ENCODE measurements around the gene FAM163B.

Gene FAM163B

DNA sequence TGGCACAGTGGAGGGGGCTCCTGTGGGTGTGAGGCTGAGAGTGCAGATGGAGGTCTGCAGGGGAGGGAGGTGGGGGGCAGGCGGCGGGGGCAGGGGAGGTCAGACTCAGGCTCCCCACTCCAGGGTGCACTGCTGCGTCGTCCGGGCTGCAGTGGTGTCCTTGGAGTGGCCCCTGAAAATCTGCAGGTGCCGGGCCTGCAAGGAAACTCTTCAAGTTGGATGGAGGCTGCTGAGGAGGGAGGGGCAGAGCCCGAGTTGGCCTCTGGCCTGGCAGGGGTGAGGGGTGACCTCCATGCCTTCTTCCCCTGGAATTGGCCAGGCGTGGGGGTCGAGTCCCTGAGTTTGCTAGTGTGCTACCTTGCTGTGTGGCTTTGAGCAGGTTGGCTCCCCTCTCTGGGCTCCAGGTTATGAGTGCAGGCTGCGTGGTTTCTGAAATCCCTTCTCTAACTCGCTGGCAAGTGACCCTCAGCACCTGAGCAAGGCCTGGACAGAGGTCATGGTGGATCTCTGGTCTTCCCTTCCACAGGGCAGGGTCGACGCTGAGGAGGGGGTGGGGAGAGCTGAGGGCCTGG is 73.8 kb downstream of the FAM163B start:
- peak overlapping the region; percentile 74 for H3K4me3 ChIP-seq
- no peak for TF ChIP-seq CTCF (IDR thresholded peaks at IDR 0.05)
- peak overlapping the region in 1 of 2 donors; percentile 58 for H3K27ac ChIP-seq
- no peak for DNase-seq (ENCODE audit: low spot score)

DNA sequence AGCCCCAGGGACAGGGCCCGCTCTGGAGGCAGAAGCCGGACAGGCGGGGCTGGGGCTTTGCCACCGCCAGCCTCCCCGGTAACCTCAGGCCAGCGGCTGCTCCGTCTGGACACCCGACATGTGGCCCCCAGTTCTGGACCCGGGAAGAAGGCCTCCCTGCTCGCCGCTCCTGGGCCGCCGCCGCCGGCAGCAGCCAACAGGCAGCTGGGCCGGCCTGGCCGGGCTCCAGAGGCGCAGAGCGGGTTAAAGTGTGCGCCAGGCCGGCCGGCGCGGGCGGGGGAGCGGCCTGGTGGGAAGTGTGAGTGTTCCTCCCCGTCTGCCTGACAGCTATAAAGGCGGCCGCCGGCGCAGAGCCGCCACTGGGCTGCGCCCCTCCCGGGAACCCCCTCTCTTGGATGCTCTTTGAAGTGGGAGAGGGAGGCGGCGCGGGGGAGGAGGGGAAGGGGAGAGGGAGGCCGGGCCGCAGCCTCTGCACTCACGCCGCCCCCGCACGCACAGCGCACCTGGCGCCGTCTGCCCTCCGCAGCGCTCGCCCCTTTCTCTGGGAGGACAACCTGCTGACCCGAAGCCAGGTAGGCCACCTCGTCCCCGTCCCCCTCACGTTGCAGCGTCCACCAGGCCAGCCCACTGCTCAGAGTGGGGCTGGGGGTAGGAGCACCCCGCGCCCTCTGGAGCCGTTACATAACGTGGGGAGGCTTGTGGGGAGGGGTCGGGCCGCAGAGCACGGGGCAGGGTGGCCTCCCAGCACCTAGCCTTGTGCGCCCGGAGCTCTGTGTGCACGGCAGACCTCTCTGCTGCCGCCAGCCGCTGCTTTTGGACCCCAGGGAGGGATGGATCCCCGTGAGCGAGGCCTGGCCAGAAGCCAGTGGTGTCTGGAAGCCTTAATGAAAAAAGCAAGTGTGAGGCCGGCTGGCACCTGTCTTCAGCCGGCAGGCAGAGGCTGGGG is 74.6 kb downstream of the FAM163B start, which contains the start of gene ADAMTSL2:
Gene ADAMTSL2 (plus strand): TSS at position 359 of the 946 bp plus-strand sequence. CDS start 2,009 bp downstream, outside the sequence.
- no peak for DNase-seq (ENCODE audit: low spot score)
- peak within 1 kb of the TSS; percentile 74 for H3K4me3 ChIP-seq
- no peak for TF ChIP-seq CTCF (IDR thresholded peaks at IDR 0.05)
- H3K27ac ChIP-seq: peak within 1 kb of the TSS in 1 of 2 donors; percentile 58

DNA sequence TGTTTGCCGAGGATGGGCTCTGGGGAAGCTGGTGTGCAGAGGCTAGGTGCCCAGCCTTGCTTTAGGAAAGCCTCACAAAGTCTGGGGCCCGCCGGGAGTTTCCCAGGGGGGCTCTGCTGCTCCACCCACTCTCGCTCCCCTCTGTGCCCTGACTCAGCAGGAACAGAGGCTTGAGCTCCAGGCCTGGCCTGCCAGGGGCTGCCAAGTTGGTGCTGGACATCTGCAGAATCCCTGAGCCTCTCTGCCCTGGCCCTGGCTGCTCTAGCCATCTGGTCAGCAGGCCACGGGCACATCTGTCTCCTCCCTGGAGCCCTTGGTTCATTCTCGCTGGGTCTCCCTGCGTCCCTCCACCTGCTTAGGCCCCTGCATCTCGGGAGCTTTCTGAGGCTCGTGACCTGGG is 75.3 kb downstream of the FAM163B start:
- no peak for TF ChIP-seq CTCF (IDR thresholded peaks at IDR 0.05)
- H3K27ac ChIP-seq: peak overlapping the region in 1 of 2 donors; percentile 58
- no peak for DNase-seq (ENCODE audit: low spot score)
- H3K4me3 ChIP-seq: peak overlapping the region; percentile 74

DNA sequence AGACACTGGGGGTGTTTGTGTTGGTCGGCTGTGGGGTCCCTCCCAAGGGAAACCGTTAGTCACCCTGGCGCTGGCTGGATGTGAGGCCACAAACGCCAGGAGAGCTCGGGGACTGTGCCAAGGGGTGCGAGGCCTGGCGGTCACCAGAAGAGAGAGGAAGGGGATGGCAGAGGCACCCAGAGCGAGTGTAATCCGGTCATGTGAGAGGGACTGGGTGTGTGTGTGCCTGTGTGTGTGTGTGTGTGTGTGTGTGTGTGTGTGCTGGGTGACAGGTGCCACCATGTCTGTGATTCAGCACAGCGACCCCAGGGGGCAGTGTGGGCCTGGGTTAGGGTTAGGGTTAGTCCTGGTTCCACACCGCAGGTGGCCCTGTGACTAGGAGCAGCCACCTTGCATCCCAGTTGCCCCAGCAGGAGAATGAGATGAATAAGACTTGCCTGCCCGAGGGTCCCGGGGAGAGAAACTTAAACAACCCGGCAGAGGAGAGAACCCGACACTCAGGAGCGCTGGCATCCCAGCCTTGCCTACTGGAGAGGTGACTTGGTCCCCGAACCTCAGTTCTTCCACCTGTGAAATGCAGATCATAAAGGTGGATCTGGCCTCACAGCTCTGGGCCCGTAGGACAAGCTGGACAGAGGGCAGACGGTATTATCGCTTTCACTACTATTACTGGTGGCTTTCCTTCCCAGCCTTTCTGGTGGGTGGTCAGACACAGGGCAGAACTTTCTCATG is 76.1 kb downstream of the FAM163B start:
- TF ChIP-seq CTCF (IDR thresholded peaks at IDR 0.05): no peak
- Histone ChIP-seq H3K4me3 (no peak overlapping the region), H3K27ac (no peak overlapping the region)
- DNase-seq (ENCODE audit: low spot score): no peak

- TF ChIP-seq CTCF (IDR thresholded peaks at IDR 0.05): no peak
- Histone ChIP-seq H3K4me3 (no peak overlapping the region), H3K27ac (no peak overlapping the region)
- DNase-seq (ENCODE audit: low spot score): no peak
Measured at GRCh38 chr9:133531293-133531692, 77.9 kb downstream of the FAM163B start.

DNA sequence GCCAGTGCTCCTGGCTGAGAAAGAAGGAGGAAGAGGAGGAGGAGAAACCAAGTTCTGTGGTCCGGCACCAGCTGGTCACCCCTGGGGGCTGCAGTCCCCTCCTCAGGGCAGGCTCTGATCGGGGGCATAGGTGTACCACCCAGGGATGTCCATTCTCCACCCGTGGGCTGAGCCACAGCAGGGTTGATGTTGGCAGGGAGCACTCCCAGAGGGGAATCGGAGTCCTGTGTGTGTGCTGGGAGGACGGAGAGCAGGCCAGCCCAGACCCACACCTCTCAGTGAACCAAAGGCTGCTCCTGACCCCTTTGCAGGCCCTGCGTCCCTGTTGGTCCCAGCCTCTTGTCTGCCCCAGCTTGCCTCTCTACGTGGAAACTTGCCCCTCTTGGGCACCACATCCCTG is 79.3 kb downstream of the FAM163B start:
- Histone ChIP-seq H3K4me3 (no peak overlapping the region), H3K27ac (no peak overlapping the region)
- TF ChIP-seq CTCF (IDR thresholded peaks at IDR 0.05): no peak
- no peak for DNase-seq (ENCODE audit: low spot score)

Data from coronary artery (tissue), 2 donors.